Measurements from ENCODE around the gene FAM217B.

The FAM217B gene

GRCh38 chr20:59977086-59977485 lies 36.9 kb downstream of the FAM217B start:
- no peak for DNase-seq (ENCODE audit: low read depth)

- DNase-seq (ENCODE audit: low read depth): no peak
These were observed 42.9 kb downstream of the FAM217B start for GRCh38 chr20:59983076-59983475.

- DNase-seq (ENCODE audit: low read depth): no peak
These were observed 44.4 kb downstream of the FAM217B start for GRCh38 chr20:59984541-59984940.

GRCh38 chr20:59985164-59985563 lies 45.0 kb downstream of the FAM217B start:
- no peak for DNase-seq (ENCODE audit: low read depth)

GRCh38 chr20:59985864-59986263 lies 45.7 kb downstream of the FAM217B start:
- no peak for DNase-seq (ENCODE audit: low read depth)

- DNase-seq (ENCODE audit: low read depth): no peak
These were observed 46.9 kb downstream of the FAM217B start for GRCh38 chr20:59987135-59987534.

- DNase-seq (ENCODE audit: low read depth): no peak
These were observed 48.0 kb downstream of the FAM217B start for GRCh38 chr20:59988141-59988540.

- DNase-seq (ENCODE audit: low read depth): no peak
These were observed 52.4 kb downstream of the FAM217B start for GRCh38 chr20:59992526-59993084.

- DNase-seq (ENCODE audit: low read depth): no peak
These were observed 53.7 kb downstream of the FAM217B start for GRCh38 chr20:59993736-59994430.

- DNase-seq (ENCODE audit: low read depth): no peak
These were observed 54.5 kb downstream of the FAM217B start for GRCh38 chr20:59994697-59995122.

GRCh38 chr20:59996108-59996507 lies 55.9 kb downstream of the FAM217B start:
- DNase-seq (ENCODE audit: low read depth): no peak

- no peak for DNase-seq (ENCODE audit: low read depth)
These were observed 57.7 kb downstream of the FAM217B start for GRCh38 chr20:59997896-59998295.

Measured in GM04503 (cell line).